HPDE6-E6E7 (cell line): ENCODE results near the gene APCDD1L.
"Not testable (repeated sequence)": the region's sequence is repeated elsewhere in the genome, so short reads cannot be mapped to it uniquely, and the experiment has no call there.

Source experiments
- DNase-seq: peaks from one replicate; pipeline ENCODE4 v3.0.0; 2011; ENCODE audit warnings: missing footprints; ENCODE audit errors: extremely low spot score

The APCDD1L gene

DNA sequence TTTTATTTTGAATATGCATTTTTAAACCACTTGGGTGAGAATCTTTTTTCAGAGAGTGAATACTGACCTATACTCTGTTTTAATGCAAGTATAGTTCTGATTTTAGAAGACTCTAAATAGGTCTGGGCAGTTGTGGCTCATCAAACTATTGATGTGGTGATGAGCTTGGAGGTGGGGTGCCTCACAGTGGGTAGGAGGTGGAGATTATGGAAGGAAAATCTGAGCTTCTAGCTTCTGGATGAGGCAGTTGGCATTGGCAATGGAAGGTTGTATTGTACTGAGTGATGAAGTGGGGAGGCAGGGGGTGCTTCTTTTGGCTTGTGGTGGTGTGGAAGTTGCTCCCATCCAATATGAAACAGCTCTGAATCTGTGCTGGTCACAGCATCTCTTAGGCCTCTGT is 73.5 kb downstream of the APCDD1L start:
- DNase-seq = no peak

DNA sequence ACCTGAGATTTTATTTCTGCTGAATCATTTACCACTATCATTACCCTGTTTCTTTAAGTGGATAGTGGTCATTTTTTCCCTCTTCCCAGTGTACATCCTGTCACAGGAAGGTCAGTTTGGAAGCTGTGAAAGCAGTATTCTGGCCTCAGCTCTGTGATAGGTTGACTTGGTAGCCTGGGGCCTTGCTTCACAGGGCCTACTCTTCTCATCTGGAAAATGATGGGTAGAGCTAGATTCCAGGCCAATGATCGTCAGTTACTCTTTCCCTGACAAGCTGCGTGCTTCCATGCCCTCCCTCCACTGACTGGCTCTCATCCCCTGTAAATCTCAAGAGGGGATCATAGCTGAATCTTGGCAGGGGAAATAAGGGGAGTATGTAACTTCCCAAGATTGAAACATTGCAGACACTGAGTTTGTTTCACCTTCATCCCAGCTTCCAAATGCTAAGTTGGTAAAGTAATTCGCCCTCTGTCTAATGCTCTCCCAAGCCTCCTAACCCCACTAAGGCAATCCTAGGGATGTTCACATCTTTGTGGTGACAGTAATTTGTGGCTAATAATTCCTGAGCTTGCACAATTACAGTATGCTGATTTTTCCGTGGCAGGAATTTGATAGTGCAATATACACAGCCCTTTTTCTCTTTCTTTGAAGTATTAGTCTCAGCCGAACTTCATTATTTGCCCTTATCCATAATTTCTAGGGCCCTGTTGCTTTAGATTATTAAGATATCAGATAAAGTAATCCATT is 75.0 kb downstream of the APCDD1L start:
- DNase-seq = no peak

DNA sequence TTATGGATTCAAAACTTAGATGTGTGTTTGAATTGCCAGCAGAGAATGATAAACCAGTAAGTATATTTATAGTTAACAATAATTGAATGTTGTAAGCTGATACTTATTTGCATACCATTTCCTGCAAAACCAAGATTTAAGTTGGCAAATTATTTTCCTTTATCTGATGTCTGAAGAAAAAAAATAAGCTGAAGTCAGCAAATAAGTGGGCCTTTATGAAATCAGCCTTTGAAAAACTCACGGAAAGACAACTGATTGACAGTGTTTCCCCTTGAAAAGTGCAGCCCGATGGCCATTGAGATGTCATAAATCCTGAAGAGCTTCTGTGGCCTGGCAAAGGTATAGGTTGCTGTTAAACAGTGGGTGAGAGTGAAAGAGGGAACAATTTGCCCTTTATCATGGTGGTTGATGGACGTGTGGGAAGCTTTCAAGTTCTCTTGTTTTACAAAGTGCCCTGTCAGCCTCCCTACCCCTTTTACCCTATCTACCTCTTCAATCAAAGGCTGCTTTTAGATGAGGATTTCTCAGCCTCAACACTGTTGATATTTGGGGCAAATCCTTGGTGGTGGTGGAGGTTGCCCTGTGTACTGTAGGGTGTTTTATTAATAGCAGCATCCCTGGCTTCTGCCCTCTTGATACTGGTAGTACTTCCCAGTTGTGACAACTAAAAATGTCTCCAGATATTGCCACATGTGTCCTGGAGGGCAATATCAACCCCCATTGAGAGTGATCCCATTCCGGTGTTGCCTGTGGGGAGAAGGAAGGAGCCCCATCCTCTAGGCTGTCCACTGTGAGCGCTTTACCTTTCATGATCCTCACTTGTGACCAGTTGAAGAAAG is 76.0 kb downstream of the APCDD1L start:
- DNase-seq = no peak

DNA sequence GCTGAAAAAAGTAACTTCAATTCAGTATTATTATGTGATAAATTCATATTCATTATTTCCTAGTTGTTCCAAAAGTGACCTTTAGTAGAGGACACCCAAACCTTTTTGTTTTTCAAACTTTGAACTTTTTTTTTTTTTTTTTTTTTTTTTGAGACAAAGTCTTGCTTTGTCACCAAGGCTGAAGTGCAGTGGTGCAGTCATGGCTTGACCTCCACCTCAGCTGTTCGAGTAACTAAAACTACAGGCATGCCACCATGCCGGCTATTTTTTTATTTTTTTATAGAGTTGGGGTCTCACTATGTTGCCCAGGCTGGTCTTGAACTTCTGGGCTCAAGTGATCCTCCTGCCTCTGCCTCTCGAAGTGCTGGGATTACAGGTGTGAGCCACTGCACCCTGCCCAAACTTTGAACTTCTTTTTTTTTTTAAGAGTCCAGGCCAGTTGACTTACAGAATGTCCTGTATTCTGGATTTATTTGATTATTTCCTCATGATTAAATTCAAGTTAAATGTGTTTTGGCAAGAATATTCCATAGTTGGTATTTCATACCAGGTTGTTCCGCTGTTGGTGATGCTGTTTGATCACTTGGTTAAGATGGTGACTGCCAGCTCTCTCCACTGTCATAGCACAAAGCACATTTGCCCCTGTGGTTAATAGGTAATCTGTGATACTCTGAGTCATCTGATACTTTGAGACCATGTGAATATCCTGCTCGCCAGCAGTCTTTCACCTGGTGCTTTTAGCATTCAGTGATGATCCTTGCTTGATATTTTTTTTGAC is 78.1 kb downstream of the APCDD1L start:
- DNase-seq = no peak

DNA sequence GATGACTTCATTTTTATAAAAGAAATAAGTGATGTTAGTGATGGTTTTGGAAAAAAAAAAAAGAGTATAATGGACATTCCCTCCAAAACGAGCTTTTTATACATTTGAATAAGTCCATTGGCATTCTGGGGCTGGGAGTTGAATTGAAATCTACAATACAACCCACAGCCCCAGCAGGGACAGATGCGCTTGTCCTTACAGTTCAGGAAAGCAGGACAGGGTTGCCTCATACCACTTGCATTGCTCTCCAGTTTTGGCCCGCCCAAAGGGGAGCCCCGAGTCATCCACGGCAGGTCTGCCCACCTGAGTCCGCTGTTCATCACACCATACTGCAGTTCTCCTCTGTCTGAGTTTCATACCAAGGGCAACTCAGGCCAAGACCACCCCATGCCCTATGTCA is 80.0 kb downstream of the APCDD1L start:
- DNase-seq = no peak

DNA sequence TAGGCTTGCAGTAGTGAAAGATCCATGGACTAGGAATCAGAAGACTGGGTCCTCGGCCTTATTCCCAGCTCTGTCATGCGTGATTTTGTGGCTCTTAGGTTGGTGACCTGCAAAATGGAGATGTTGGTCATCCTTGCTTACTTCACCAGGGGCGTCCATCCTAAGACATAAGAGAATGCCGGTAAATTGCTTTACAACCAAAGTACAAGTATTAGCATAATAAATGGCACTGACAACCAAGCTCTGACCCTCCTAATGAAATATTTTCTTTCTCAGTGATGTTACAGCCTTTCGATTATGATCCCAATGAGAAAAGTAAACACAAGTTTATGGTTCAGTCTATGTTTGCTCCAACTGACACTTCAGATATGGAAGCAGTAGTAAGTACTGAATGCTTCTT is 80.9 kb downstream of the APCDD1L start:
- DNase-seq = no peak

DNA sequence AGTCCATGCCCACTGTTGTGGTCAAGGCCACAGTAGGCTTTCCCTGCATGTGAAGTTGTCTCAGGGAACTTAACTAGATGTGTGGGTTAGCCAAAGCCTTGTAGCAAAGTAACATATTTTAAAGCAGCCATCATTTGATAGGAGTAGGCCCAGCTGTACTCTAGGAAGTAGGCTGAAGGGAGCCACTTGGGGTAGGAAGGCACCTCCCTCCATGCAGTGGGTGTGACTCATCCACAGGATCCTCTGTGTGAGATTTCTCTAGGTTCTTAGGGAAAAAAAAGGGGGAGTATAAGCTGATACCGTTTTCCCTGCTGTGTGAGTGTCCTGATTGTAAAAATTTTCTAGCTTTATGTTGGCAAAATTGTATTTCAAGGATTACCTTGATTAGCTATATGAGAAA is 81.4 kb downstream of the APCDD1L start:
- peak; percentile 72 for DNase-seq

DNA sequence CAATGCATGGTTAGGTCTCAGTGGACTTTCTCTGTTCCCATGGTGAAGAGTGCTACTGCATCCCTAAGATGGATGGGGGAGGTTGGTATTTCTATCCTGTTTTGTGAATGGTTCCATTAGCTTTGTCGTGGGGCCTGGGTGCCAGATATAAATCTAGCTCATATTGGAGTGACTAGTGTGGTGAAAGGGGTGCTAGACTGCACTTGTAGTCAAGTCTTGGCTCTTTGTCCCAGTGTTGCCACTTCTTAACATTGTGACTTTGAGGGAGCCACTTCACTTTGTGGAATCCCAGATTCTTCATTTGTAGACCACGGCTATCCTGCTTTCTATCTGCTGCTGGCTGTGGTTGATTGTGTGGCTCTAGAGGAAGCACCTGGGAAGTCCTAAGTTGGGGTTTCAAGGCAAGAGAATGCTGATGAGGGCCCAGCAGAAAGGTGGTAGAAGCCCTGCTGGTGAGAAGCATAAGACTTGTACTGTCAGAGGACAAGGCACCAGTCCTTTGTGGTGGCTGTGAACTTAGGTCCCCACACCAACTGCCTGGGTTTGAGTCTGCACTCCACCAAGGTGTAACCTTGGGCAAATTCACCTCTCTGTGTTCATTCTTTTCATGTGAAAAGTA is 82.1 kb downstream of the APCDD1L start:
- DNase-seq = no peak

DNA sequence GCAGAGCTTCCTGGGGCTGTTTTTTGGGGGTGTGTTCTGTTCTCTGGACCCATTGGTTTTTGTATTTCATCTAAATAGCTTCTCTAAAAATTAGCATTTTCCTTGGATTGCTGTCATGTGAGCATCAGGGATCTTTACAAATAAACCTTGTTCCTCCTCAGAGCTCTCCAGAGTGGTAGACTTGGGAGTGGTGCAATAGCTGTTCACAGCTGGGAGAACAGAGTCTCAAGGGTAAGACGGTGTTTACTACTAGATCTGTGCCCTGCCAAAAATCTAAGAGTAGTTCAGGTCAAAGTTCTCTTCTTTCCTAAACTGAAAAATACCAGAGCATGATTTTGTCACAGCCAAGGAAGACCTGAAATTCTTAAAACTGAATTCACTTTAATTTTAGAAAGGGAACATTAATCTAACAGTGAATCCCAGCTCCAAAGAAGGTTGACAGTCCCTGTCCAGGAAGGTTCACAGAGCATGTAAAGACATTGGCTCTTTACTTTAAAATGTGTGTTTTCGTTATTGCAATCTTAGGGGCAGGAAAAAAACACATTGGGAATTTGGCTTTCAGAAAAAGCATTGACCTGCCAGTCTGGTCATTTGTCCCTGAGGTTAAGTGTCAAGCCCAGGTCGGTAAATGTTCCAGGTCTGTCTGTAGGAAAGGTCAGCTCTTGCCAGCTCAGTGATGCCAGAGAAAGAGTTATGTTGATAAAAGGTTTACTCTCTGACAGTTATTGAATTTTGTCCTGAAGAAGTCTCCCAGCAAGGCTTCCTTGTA is 82.8 kb downstream of the APCDD1L start:
- DNase-seq = no peak

DNA sequence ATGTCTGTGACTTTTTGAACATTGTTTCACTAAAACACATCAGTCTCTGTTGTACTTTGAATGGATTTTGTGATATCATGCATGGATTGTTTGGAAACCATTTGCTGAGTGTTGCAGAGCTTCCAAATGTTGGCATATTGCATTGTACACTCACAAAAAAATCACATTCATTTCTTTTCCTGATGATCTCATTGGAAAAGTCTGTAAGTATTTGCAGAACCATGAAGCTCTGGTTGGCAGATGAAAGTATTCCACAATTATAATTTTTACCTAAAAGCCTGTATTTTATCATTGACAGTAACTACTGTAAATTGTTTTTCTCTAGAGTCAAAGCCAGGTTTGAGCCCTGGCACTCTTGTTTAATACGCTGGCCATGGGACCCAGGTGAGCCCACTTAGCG is 84.1 kb downstream of the APCDD1L start:
- DNase-seq = no peak

DNA sequence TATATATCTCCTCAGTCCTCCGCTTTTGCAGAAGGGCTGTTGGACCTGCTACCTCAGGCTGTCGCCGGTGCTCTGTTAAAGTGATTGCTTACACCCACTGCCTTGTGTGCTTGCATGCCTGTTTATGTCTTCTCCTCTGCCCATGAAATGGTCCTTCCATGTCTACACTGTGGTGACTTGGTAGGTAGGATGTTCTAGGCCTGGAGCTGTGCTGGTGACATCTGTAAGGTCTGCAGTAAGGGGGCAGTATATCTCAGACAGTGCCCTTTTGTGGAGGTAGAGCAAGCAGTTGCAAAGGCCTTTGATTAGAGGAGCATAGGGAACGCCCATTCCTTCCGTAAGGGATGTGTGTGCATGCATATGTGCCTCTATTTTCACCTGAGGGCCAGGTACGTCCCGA is 85.9 kb downstream of the APCDD1L start:
- DNase-seq = no peak

DNA sequence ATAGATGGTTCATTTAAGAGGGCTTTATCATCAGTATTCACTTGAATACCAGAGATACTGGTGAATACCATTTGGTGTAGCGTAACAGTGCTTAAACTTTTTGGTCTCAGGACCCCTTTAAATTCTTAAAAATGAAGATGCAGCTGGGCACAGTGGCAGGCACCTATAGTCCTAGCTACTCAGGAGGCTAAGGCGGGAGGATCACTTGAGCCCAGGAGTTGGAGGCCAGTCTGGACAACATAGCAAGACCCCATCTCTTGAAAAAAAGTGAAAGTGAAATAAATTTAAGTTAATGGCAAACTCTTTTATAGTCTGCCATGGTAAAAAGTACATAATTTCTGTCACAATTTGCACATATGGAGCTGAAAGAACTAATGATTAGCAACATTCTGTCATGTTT is 86.8 kb downstream of the APCDD1L start:
- no peak for DNase-seq

DNA sequence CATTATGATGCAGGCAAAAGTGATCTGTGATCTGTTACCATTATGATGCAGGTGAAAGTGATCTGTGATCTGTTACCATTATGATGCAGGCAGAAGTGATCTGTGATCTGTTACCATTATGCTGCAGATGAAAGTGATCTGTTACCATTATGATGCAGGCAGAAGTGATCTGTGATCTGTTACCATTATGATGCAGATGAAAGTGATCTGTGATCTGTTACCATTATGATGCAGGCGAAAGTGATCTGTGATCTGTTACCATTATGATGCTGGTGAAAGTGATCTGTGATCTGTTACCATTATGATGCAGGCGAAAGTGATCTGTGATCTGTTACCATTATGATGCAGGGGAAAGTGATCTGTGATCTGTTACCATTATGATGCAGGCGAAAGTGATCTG is 87.6 kb downstream of the APCDD1L start:
- DNase-seq = not testable (repeated sequence)

DNA sequence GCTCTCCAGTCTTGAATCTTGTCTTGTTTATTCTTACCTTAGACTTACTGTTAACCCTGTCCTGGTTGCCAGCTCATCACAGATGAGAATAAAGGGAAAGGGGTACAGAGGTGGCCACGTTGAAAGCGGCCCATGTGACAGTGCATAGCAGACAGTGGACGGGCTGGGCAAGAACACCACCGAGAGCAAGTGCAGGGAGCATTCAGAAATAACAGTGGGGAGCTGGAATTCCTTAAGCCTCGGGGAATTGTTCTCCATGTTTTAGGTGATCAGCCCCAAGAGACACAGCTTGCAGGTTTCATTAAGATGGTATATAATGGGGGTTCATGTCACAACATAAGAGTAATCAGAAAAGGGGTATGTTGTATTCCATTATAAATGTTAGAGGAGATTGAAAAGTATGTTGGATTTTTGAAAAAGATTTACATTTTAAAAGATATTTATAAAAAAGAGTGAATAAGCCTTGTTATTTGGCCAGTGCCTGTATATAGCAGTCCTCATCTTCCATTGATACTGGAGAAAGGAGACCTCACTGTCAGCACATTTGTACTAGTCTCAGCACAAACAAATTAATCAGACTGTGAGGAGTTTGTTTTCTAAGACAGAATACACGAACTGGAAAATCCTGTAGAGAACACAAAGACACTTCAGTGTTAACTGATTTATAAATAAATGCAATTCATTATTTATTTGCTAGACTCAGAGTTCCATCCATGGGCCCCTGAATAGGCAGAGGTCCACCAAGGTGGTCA is 90.8 kb downstream of the APCDD1L start:
- DNase-seq = no peak

DNA sequence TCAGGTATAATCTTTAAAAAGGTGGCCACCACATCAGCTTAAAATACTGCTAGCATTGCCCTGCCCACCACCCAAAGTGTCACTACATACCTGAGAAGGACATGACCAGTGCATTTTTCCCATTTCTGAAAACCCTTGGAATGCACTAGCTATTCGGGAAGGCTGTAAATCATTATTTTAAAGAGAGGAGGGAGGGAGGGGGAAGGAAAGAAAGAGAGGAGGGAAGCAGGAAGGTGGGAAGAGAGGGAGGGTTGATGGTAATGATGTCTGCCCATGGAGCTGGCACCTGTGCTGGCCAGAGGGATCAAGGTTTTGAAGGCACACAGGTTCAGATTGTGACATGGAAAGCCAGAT is 93.7 kb downstream of the APCDD1L start:
- no peak for DNase-seq

DNA sequence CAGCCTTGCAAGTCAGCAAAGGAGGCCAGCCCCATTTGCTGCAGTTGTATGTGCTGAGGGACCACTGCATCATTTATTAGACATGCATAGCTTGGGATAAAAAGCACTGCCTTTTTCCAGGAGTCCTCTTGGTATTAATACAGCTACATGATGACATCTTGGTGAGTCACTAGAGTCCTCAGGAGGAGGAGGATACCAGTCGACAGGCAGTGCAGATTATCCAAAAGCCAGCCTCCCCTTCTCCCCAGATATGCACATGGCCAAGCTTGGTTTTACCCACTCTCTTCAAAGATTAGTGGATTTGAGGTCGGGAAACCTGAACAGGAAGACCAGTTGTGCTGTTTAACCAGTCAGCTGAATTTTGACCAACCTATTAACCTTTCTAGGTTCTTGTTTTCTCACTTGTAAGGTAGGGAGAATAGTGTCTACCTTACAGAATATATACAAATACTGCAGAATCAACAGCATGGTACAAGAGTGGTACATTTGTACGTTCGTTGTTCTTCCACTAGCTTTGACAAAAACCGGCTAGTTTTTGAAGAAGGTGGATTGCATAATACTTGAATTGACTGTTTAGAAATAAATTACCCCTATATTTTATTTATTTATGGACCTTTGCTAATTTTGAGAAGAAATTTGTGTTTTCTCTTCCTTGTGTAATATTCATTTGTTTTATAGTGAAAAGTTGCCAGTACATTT is 94.3 kb downstream of the APCDD1L start:
- peak; percentile 94 for DNase-seq

DNA sequence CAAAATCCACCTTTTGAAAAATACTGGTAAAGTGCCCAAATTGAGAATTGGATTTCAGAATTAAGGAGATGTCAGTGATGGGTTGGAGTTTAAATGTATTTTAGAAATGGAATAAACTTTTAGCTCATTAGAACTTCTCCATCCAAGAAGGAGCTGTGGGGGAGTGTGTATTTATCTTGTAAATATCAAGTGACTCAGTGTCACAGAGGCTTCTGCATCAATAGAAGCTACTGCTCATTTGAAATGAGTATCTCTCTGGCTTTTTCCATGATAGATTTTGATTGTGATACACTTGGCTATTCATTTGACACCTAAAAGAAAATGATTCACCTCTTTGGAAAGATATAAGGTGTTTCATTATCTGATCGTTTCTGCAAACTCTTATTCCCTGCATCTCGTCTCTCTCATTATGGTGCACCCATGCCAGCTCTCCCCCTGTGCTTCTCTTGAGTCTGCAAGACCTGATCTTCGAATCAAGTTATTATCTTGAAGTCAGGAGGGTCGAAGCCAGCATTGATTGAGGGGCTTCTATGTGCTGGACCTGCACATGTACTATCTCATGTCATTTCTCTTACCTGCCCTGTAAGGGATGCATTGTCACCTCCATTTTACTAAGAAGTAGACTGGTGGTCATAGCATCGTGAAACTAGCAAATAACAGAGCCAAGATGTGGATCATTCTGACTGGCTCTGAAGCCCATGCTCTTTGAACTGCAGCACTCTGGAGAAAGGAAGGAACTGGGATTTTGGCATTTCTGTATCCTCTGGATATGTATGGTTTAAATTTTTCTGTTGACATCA is 96.0 kb downstream of the APCDD1L start:
- no peak for DNase-seq

DNA sequence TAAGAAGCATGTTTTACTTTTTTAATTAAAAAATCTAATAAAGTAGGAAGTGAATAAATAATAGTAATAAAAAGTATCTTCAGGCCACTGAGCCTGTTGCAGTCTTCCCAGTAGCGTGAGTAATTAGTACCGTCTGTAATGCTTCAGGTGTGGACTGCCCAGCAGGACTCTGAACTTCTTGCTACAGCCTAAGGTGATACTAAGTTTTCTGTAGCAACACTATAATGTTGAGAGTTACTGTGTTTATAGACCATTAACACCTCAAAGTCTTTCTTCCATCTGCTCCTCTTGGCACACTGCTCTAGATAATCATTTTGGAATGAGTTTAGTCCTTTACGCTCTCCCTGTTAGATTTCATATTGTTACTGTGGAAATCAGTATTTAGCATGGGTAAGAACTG is 97.8 kb downstream of the APCDD1L start:
- DNase-seq = no peak

DNA sequence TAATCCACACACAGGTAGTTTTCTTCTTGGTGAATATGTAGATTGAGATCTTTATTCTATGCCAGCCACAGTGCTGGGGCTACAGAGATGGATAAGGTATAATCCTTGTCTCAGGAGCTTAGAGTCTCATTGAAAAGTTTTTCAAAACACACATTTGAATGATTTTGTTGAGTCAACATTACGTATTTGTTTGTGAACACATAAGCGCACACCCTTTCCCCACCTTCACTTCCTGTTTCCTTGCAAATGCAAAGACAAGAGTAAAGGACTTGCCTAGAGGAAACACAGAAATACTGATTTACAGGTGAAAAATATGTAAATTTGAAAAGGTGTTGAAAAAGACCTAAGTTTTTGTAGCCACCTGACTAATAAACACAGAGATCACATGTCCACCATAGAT is 98.4 kb downstream of the APCDD1L start:
- DNase-seq = no peak
